HuH-7 (cell line): ENCODE results near the gene DNAH2.

ENCODE experiments used
- DNase-seq: peaks from one replicate; pipeline ENCODE4 v3.0.0; 2011; ENCODE audit warnings: low spot score

The DNAH2 gene

GRCh38 chr17:7873051-7873450, 155.5 kb downstream of the DNAH2 start:
- DNase-seq: no peak

GRCh38 chr17:7875804-7876370, 158.3 kb downstream of the DNAH2 start:
- no peak for DNase-seq

- no peak for DNase-seq
Measured at GRCh38 chr17:7878234-7878633, 160.7 kb downstream of the DNAH2 start.

- no peak for DNase-seq
Measured at GRCh38 chr17:7880076-7880868, 162.7 kb downstream of the DNAH2 start.

- no peak for DNase-seq
Measured at GRCh38 chr17:7881276-7882054, 163.9 kb downstream of the DNAH2 start.

GRCh38 chr17:7882068-7882467, 164.5 kb downstream of the DNAH2 start:
- DNase-seq: no peak

GRCh38 chr17:7882629-7883028, 165.1 kb downstream of the DNAH2 start:
- DNase-seq: no peak
